Measurements from ENCODE around the gene KMT5C. TPM values are rescaled to one million over a fixed set of nuclear protein-coding genes. Genes with fewer than 3 reads are reported as not detected.

KMT5C gene
- polyA plus RNA-seq, 3 donors: 0.89 to 26.9 (median 1.5) TPM

DNA sequence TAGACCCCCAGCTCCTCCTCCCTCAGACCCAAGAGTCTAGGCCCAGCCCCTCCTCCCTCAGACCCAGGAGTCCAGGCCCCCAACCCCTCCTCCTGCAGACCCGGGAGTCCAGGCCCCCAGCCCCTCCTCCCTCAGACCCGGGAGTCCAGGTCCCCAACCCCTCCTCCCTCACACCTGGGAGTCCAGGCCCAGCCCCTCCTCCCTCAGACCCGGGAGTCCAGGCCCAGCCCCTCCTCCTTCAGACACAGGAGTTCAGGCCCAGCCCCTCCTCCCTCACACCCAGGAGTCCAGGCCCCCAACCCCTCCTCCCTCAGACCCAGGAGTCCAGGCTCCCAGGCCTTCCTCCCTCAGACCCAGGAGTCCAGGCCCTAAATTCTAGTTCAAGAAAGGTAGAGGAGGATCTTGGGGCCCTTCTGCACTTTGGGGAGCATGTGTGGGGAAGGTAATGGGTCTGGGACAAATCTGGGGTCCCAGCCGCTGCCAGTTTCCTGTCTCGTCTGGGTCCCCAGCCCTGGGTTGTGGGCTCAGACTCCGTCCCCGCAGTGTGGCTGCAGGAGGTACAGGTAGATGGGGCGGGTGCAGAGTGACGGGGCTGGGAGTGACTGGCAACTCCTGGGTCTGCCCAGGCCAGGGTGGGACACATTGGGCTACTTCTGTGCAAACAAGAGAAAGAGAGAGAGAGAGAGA, 33.8 kb downstream of the KMT5C start:
- H3K27me3 Mint-ChIP-seq (ENCODE audit: low read depth in 3 of 3): peaks cover 72 to 96% (median 74%) of the 10 kb centered on the region in 3 donors
- H3K36me3 Mint-ChIP-seq: peaks cover 0 to 4% of the 10 kb centered on the region in 2 donors
- peaks cover 0 to 26% (median 6%) of the 10 kb centered on the region in 7 donors for H3K9me3 Mint-ChIP-seq
- H3K36me3 ChIP-seq (replicated peaks in 1 of 2; ENCODE audit: control insufficient read depth in 1 of 2, insufficient read depth in 2 of 2, low read length in 2 of 2): no peaks in the 10 kb centered on the region
- H2AFZ ChIP-seq (ENCODE audit: insufficient read depth, low read depth, low read length, poor library complexity, severe bottlenecking): no peak overlapping the region
- no peaks in the 10 kb centered on the region for H3K79me2 ChIP-seq (ENCODE audit: insufficient read depth, low read length)
- intact Hi-C loops (cut with micrococcal nuclease): no loop called here
- peaks cover 2 to 8% of the 10 kb centered on the region in 2 donors for H3K9me3 ChIP-seq (replicated peaks in 1 of 2; ENCODE audit: control insufficient read depth in 1 of 2, insufficient read depth in 1 of 2, low read length in 2 of 2)
- peak overlapping the region in 1 of 2 donors; percentile 58 for H3K4me3 Mint-ChIP-seq
- peaks cover 29 to 92% of the 10 kb centered on the region in 2 donors for H3K27me3 ChIP-seq (ENCODE audit: control insufficient read depth in 2 of 2, insufficient read depth in 2 of 2, low read length in 2 of 2)
- H3K4me1 ChIP-seq (ENCODE audit: control insufficient read depth in 1 of 2, insufficient read depth in 2 of 2, low read length in 2 of 2): peaks cover 4 to 6% of the 10 kb centered on the region in 2 donors
- TF ChIP-seq, protein P1, sequence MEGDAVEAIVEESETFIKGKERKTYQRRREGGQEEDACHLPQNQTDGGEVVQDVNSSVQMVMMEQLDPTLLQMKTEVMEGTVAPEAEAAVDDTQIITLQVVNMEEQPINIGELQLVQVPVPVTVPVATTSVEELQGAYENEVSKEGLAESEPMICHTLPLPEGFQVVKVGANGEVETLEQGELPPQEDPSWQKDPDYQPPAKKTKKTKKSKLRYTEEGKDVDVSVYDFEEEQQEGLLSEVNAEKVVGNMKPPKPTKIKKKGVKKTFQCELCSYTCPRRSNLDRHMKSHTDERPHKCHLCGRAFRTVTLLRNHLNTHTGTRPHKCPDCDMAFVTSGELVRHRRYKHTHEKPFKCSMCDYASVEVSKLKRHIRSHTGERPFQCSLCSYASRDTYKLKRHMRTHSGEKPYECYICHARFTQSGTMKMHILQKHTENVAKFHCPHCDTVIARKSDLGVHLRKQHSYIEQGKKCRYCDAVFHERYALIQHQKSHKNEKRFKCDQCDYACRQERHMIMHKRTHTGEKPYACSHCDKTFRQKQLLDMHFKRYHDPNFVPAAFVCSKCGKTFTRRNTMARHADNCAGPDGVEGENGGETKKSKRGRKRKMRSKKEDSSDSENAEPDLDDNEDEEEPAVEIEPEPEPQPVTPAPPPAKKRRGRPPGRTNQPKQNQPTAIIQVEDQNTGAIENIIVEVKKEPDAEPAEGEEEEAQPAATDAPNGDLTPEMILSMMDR (IDR thresholded peaks at IDR 0.05): no peak
- H3K4me2 ChIP-seq (replicated peaks; ENCODE audit: extremely low read depth, low read length, poor library complexity, severe bottlenecking): no peak overlapping the region
- H3K4me3 ChIP-seq (replicated peaks in 1 of 3; ENCODE audit: low read depth in 2 of 3, low read length in 3 of 3): no peak overlapping the region
- no peak overlapping the region for H3K9ac ChIP-seq (ENCODE audit: insufficient read depth, low read length, poor library complexity, severe bottlenecking)
- no peaks in the 10 kb centered on the region for H4K20me1 ChIP-seq (ENCODE audit: insufficient read depth, low read length)
- no peak for DNase-seq
- H3K27ac Mint-ChIP-seq: peak overlapping the region in 1 of 7 donors; percentile 15
- 64% methylated on average over 8 of the region's 9 CpGs for WGBS (ENCODE audit: insufficient coverage)
- peaks cover 5% of the 10 kb centered on the region for H3K4me1 Mint-ChIP-seq
- H3K27ac ChIP-seq (ENCODE audit: low read depth in 1 of 2, low read length in 2 of 2): no peak overlapping the region

DNA sequence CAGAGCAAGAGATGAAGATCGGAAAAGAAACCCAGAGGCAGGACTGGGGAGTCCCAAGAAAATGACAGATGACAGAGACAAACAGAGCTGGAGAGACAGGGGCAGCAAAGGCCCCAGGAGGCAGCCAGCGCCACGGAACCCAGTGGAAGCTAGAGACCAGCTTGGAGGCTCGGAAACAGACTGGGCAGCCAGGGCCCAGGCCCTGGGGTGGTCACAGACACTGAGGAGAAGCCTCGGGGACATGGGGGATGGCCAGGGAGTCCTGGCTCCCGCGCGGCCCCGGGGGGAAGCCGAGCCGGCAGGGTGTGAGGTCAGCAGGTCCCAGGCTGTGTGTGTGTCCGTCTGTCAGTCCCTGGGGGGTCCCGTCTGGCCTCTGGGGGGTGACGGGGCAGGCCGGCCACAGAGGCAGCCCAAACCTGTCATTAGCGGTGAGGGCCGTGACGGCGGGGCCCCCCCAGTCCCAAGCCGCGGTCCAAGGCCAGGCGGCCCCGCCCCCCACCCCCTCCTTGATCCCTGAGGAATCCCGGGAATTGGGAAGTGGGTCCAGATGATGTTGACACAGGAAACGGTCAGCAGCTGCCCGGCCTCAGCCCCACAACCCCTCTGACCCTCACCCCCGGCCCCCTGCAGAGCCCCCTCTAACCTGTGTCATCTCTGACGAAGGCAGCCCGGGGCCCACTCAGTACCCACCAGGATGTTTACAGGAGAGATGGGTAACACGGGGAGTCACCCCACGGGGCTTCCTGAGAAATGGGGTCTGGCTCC, 34.5 kb downstream of the KMT5C start:
- 36% methylated on average over 21 of the region's 31 CpGs for WGBS (ENCODE audit: insufficient coverage)
- H3K4me3 Mint-ChIP-seq: peak overlapping the region in 1 of 2 donors; percentile 58
- H3K9ac ChIP-seq (ENCODE audit: insufficient read depth, low read length, poor library complexity, severe bottlenecking): no peak overlapping the region

More for the DNA sequence above, 34.5 kb downstream of the KMT5C start:
- no peaks in the 10 kb centered on the region for H3K79me2 ChIP-seq (ENCODE audit: insufficient read depth, low read length)
- Mint-ChIP-seq H3K27me3 (ENCODE audit: low read depth in 3 of 3) (peaks cover 68 to 92% (median 71%) of the 10 kb centered on the region in 3 donors), H3K9me3 (peaks cover 0 to 24% (median 6%) of the 10 kb centered on the region in 7 donors), H3K27ac (no peak overlapping the region), H3K4me1 (peaks cover 5% of the 10 kb centered on the region), H3K36me3 (peaks cover 0 to 4% of the 10 kb centered on the region in 2 donors)
- no peak overlapping the region for H3K4me3 ChIP-seq (replicated peaks in 1 of 3; ENCODE audit: low read depth in 2 of 3, low read length in 3 of 3)
- H3K4me1 ChIP-seq (ENCODE audit: control insufficient read depth in 1 of 2, insufficient read depth in 2 of 2, low read length in 2 of 2): peaks cover 4 to 6% of the 10 kb centered on the region in 2 donors
- H3K36me3 ChIP-seq (replicated peaks in 1 of 2; ENCODE audit: control insufficient read depth in 1 of 2, insufficient read depth in 2 of 2, low read length in 2 of 2): no peaks in the 10 kb centered on the region
- no peak for DNase-seq
- H3K4me2 ChIP-seq (replicated peaks; ENCODE audit: extremely low read depth, low read length, poor library complexity, severe bottlenecking): no peak overlapping the region
- no peak overlapping the region for H2AFZ ChIP-seq (ENCODE audit: insufficient read depth, low read depth, low read length, poor library complexity, severe bottlenecking)
- TF ChIP-seq, protein P1 (IDR thresholded peaks at IDR 0.05): no peak
- no peak overlapping the region for H3K27ac ChIP-seq (ENCODE audit: low read depth in 1 of 2, low read length in 2 of 2)
- no peaks in the 10 kb centered on the region for H4K20me1 ChIP-seq (ENCODE audit: insufficient read depth, low read length)
- H3K27me3 ChIP-seq (ENCODE audit: control insufficient read depth in 2 of 2, insufficient read depth in 2 of 2, low read length in 2 of 2): peaks cover 22 to 87% of the 10 kb centered on the region in 2 donors
- intact Hi-C loops (cut with micrococcal nuclease): no loop called here
- H3K9me3 ChIP-seq (replicated peaks in 1 of 2; ENCODE audit: control insufficient read depth in 1 of 2, insufficient read depth in 1 of 2, low read length in 2 of 2): peaks cover 2 to 8% of the 10 kb centered on the region in 2 donors
